AG04449 (cell line): ENCODE data around the gene GSDME.

Source experiments
- CTCF ChIA-PET: fragments of 350-600 bp; formaldehyde crosslinking; extraction: SDS; loops from one replicate; lab custom pipeline; 2021; ENCODE audit warnings: antibody characterized with exemption; lab: Yijun Ruan, JAX
- POLR2A ChIA-PET: fragments of 400-600, 350-600 bp; formaldehyde crosslinking; extraction: SDS; loops from one replicate; lab custom pipeline; 2020; ENCODE audit warnings: antibody characterized with exemption, inconsistent platforms; lab: Yijun Ruan, JAX
- DNase-seq: peaks from one replicate; pipeline ENCODE4 v3.0.0-alpha.2; 2010; ENCODE audit warnings: low read depth, low spot score
- H3K4me3 ChIP-seq: 2 replicates; pipeline ENCODE4 v1.5.1; 2011; ENCODE audit warnings: low read depth, mild to moderate bottlenecking, control low read depth, low read length
- TF ChIP-seq, protein P1 (sequence below): IDR thresholded peaks from one replicate; pipeline ENCODE4 v1.5.1; 2011; ENCODE audit warnings: mild to moderate bottlenecking, moderate library complexity, low read length, control low read depth, inconsistent platforms; ENCODE audit not compliant: insufficient read depth; ENCODE audit errors: missing control alignments

Gene GSDME

DNA sequence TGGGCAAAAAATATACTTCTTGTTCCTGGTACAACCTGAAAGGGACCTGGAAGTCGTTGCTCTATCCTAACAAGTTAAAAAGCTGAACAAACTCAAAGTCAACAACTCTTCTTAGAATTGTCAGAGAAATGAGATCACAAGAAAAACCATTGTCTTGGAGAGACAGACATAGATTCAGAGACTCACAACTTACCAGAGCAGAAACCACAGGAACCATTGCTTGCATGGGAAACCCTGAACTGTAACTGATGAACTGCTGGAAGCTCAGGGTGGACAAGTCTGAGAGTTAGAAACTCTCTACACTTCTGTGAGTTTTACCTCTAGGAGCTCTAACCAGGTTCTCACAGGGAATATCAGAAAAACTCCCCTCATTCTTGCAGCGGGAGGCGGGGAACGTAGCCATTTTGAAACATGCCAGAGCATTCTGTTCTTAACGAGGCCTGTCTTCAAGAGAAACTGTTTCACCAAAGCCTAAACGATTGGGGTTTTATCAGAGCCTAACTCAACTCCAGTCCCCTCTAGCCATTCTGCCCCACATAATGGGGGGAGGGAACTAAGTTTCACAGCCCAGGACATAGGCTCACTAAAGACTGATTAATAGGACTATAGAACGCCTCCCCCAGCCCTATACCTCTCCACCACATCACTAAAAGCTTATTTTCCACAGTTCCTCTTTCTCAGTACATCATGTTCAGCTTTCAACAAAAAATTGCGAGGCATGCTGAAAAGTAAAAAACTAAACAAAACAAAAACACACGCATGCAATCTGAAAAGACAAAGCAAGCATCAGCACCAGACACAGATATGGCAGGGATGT is 12.0 kb upstream of the GSDME start:
- H3K4me3 ChIP-seq: no peak overlapping the region
- POLR2A ChIA-PET: no interaction called here
- TF ChIP-seq, protein P1, sequence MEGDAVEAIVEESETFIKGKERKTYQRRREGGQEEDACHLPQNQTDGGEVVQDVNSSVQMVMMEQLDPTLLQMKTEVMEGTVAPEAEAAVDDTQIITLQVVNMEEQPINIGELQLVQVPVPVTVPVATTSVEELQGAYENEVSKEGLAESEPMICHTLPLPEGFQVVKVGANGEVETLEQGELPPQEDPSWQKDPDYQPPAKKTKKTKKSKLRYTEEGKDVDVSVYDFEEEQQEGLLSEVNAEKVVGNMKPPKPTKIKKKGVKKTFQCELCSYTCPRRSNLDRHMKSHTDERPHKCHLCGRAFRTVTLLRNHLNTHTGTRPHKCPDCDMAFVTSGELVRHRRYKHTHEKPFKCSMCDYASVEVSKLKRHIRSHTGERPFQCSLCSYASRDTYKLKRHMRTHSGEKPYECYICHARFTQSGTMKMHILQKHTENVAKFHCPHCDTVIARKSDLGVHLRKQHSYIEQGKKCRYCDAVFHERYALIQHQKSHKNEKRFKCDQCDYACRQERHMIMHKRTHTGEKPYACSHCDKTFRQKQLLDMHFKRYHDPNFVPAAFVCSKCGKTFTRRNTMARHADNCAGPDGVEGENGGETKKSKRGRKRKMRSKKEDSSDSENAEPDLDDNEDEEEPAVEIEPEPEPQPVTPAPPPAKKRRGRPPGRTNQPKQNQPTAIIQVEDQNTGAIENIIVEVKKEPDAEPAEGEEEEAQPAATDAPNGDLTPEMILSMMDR: no peak
- CTCF ChIA-PET: interaction anchor here (1.0 to 1.4 kb wide), 3 partner anchors 8 to 43 kb away, joined by 3 to 6 read pairs (median 3); no protein-coding TSS in a partner anchor
- DNase-seq: no peak

DNA sequence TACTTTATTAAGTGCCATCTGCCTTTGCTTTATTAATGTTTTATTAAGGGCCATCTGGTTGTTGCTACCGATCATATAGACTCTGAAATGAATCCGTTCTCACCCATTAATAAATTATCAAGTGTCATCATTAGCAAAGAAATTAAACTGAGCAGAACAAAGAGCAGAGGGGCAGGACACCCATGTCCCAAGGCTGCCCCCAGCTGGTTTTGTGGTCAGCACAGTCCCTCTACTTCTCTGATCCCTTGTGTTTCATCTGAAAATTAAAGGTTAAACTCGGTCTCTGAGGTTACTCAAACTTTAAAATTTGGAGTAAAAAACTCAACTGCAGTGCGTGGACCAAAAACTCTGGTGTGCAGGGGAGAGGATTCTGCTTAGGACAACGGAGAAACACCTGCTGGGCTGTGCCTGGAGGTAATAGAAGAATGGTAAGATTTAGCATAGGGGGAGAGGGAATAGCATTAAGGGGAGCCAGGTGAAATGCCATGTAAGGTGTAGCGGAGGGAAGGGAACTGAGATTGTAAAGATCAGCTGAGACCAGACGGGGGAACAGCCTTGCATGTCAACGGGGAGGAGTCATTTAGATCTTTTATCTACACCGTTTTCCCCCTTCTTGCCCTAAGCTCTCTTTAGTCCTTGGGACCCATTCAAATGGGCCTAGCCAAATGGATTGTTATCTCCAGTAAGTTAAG is 10.8 kb upstream of the GSDME start:
- TF ChIP-seq, protein P1: no peak
- DNase-seq: no peak
- ChIA-PET CTCF (no interaction called here), POLR2A (no interaction called here)
- no peak overlapping the region for H3K4me3 ChIP-seq

DNA sequence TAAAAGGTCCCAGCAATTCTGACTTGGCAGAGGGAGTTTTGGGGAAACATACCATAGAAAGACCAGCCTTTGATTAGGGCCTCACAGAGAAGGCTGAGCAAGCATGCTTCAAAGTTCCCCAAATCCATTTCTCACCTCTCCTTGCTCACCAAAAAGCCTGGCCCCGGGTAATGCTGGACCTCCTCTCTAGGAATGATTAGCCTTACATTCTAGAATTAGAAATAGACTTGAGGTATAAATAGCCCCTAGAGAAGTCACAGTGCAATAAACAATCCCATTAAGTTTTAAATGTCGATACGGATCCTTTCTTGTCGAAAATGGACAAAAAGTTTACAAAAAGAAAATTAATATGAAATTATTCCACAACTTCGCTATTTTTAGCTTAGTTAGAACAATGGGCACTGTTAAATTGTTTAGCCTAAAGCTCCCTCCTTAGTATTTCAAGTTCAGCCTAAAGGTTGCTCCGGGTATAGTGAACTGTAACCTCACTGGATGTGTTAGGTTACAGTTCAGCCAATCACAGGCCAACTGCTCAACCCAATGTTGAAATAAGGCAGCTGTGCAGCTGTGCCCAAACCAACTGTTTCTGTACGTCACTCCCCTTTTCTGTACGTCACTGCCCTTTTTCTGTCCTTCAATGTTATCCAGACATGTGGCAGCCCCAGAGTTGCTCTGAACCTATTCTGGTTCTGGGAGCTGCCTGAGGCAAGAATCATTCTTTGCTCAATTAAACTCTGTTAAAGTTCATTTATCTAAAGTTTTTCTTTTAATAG is 7.9 kb upstream of the GSDME start:
- TF ChIP-seq, protein P1: no peak
- H3K4me3 ChIP-seq: no peak overlapping the region
- no peak for DNase-seq
- CTCF ChIA-PET: interaction anchor here (0.6 to 1.6 kb wide), 5 partner anchors 37 to 333 kb away, joined by 3 to 6 read pairs (median 4); no protein-coding TSS in a partner anchor
- POLR2A ChIA-PET: no interaction called here

DNA sequence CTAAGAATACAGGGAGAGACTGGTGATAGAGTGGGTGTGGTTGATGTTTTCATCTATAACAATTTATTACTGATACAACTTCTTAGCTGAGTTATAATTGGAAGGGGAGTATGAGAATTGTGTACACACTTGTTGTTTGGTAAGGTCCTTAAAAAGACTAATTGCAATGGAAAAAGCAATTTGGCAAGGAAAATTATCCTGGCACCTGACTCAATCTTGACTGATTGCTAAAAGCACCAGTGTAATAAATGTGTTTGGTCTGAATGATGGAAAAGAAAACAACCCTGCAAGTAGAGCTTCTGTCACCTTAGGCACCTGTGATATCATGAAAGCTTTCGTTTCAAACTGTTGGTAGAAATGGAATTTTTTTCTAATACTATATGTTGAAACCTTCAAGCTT is 6.7 kb upstream of the GSDME start:
- no peak for DNase-seq
- ChIA-PET POLR2A (no interaction called here), CTCF (interaction anchor here (1.1 to 1.6 kb wide), 5 partner anchors 13 to 334 kb away, joined by 3 to 6 read pairs (median 4); no protein-coding TSS in a partner anchor)
- TF ChIP-seq, protein P1: no peak
- no peak overlapping the region for H3K4me3 ChIP-seq

DNA sequence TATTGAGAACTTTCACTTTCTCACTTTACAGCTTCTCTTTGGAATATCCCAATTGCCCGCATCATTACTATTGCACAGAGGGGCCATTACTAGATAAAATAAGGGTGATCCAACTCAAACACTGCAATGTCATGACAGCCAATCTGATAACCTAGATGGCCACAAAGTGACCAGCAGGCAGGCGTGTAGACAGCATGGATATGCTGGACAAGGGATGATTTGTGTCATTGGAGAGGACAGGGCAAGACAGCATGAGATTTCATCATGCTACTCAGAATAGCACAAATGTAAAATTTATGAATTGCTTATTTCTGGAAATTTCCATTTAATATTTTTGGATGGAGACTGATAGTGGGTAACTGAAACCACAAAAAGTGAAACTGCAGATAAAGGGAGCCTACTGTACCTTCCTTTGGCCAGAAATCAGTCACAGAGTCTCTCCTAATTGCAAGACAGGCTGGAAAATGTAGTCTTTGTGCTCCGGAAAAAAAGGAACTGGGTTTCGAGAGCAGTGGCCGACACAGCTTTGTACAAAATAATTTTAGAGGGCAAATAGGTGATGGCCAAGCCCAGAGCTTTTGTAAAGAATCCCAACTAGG is 6.1 kb upstream of the GSDME start:
- TF ChIP-seq, protein P1: no peak
- ChIA-PET POLR2A (no interaction called here), CTCF (interaction anchor here (1.2 to 1.6 kb wide), 4 partner anchors 14 to 335 kb away, joined by 3 to 6 read pairs (median 4); no protein-coding TSS in a partner anchor)
- H3K4me3 ChIP-seq: no peak overlapping the region
- no peak for DNase-seq
